Measurements from ENCODE around the gene FNDC3B.

- TF ChIP-seq CTCF (IDR thresholded peaks at IDR 0.05; ENCODE audit: low read depth, low read length): no peak
- no peak for TF ChIP-seq EZH2phosphoT487 (IDR thresholded peaks at IDR 0.05; ENCODE audit: low read depth)
Measured at GRCh38 chr3:172375206-172375850, 335.9 kb downstream of the FNDC3B start.

Data from OCI-LY3 (cell line).